ENCODE results near the gene RND2.
A peak's percentile ranks its signal among the peaks of the same experiment; 100 is the strongest.
"Not testable (repeated sequence)": the region's sequence is repeated elsewhere in the genome, so short reads cannot be mapped to it uniquely, and the experiment has no call there.

Gene RND2, protein sequence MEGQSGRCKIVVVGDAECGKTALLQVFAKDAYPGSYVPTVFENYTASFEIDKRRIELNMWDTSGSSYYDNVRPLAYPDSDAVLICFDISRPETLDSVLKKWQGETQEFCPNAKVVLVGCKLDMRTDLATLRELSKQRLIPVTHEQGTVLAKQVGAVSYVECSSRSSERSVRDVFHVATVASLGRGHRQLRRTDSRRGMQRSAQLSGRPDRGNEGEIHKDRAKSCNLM

DNA sequence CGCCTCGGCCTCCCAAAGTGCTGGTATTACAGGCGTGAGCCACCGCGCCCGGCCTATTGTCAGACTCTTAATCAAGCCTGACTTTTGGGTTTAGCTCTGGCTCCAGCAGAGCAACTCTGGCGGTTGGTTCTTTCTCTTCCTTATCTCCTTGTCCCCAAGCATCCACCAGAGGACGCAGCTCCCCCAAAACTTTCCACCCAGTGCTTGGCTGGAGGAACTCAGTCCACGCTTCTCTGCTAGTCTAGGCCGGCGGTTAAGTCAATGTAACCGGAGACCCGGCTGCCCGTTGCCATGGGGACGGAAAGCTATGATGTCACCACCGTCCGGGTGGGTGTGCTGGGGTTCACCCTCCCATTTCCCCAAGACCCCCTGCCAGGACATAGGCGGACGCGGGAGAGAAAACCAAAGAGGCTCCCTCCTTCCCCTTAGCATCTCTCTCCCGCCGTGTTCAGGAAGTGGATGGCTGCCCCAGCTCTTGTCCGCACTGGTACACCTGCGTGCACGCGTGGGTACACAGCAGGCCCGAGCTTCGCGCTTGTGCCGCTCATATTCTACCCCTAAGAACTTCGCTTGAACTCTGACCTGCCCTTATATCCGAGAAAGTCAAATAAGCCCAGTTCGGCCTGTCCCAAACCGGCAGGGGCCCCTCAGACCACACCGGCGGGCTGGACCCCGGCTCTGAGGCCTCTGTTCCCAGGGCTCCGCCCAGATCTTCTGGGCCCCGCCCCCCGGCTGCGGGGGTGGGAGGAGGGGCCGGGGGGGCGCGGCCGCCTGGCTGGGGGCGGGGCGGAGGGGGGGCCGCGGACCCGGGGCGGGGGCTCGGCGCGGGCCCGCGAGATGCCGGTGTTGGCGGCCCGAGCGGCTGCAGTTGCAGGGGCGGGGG lies at the start of gene RND2:
RND2 (plus strand) TSS at position 825 of the 883 bp plus-strand sequence. CDS start 117 bp downstream, outside the sequence.
- Histone ChIP-seq H3K27ac (ENCODE audit: low read depth, low read length) (peak within 1 kb of the TSS; percentile 70), H3K27me3 (ENCODE audit: control insufficient read depth, insufficient read depth, low read length) (no peaks in the 10 kb centered on the region)

DNA sequence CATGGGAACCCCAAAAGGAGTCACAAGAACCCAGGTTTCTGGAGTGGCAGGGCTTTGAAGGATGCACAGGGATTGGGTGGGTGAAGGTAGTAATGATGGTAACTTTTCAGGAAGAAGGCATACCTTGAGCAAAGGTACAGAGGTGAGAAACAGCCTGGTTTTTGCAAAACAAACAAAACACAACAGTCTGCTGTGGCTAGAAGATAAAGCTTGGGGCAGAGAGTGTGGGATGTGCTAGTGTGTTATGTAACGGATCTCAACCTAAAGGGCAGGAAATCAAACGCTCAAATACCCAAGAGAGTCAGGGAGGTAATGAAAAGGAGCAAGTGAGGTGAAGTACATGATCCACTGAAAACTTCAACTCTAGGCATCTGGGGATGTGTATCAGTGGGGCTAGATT lies 49.8 kb upstream of the RND2 start:
- no peak overlapping the region for H3K9ac ChIP-seq (ENCODE audit: low read length)
- peaks cover 7% of the 10 kb centered on the region for H3K4me1 ChIP-seq (ENCODE audit: control insufficient read depth, insufficient read depth, low read length)
- no peak overlapping the region for H3K4me3 ChIP-seq (ENCODE audit: low read length)
- H3K27ac ChIP-seq (ENCODE audit: low read depth, low read length), result no peak overlapping the region
- H3K27me3 ChIP-seq (ENCODE audit: control insufficient read depth, insufficient read depth, low read length), result no peaks in the 10 kb centered on the region
- no peaks in the 10 kb centered on the region for H3K36me3 ChIP-seq (ENCODE audit: control insufficient read depth, insufficient read depth, low read length)

More for the DNA sequence above, at the start of gene RND2:
- Histone ChIP-seq H3K4me1 (ENCODE audit: control insufficient read depth, insufficient read depth, low read length) (peaks cover 6% of the 10 kb centered on the region), H3K9ac (ENCODE audit: low read length) (peak within 1 kb of the TSS; percentile 54), H3K36me3 (ENCODE audit: control insufficient read depth, insufficient read depth, low read length) (no peaks in the 10 kb centered on the region), H3K4me3 (ENCODE audit: low read length) (peak within 1 kb of the TSS; percentile 78)

DNA sequence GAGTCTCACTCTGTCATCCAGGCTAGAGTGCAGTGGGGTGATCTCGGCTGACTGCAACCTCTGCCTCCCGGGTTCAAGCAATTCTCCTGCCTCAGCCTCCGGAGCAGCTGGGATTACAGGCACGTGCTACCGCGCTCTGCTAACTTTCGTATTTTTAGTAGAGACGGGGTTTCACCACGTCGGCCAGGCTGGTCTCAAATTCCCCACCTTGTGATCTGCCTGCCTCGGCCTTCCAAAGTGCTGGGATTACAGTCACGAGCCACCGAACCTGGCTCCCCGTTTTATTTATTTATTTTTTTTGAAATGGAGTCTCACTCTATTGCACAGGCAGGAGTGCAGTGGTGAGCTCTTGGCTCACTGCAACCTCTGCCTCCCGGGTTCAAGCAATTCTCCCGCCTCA lies 49.3 kb upstream of the RND2 start:
- H3K4me1 ChIP-seq (ENCODE audit: control insufficient read depth, insufficient read depth, low read length); H3K4me3 ChIP-seq (ENCODE audit: low read length); H3K27me3 ChIP-seq (ENCODE audit: control insufficient read depth, insufficient read depth, low read length); H3K36me3 ChIP-seq (ENCODE audit: control insufficient read depth, insufficient read depth, low read length); H3K9ac ChIP-seq (ENCODE audit: low read length); H3K27ac ChIP-seq (ENCODE audit: low read depth, low read length): not testable (repeated sequence)

DNA sequence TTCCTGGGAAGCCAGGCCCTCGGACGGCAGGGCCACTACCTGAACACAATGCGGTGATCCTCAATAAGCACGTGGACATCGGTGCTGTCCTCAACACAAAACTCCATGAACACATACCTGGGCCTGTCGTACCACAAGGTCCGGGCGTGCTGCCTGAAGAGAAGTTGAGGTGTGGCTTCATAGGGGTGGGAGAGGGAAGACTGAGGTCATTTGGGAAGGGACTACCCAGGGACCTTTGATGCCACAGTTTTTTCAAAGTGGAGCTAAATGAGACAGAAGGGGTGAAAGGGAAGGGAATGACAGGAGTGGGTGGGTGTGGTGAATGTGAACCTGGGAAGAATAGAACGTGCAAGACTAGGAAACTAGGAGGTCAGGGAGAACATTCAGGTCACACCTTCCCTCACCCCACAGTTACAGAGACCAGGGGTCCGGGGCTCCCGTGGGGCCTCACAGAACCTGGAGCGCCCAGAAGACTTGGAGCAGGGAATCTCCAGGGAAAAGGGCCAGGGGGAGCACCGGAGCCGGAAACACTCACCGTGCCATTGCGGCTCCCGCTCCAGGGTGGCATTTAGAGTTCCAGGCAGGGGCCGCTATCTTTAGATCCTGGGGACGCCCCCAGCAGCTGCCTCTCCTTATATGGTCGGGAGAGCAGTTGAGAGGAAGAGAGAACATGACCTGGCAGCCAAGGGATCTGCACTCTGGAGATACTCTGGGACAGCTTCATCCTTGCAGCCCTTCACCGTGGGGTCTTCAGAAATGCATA lies 45.3 kb upstream of the RND2 start, which contains the start of gene PTGES3L:
PTGES3L (minus strand) TSS at position 570 of the 763 bp plus-strand sequence; CDS start at position 543, 27 bp downstream.
- Histone ChIP-seq H3K4me1 (ENCODE audit: control insufficient read depth, insufficient read depth, low read length) (peaks cover 15% of the 10 kb centered on the region), H3K36me3 (ENCODE audit: control insufficient read depth, insufficient read depth, low read length) (no peaks in the 10 kb centered on the region), H3K4me3 (ENCODE audit: low read length) (peak within 1 kb of the TSS; percentile 72), H3K9ac (ENCODE audit: low read length) (peak within 1 kb of the TSS; percentile 78), H3K27ac (ENCODE audit: low read depth, low read length) (peak within 1 kb of the TSS; percentile 84), H3K27me3 (ENCODE audit: control insufficient read depth, insufficient read depth, low read length) (no peaks in the 10 kb centered on the region)

DNA sequence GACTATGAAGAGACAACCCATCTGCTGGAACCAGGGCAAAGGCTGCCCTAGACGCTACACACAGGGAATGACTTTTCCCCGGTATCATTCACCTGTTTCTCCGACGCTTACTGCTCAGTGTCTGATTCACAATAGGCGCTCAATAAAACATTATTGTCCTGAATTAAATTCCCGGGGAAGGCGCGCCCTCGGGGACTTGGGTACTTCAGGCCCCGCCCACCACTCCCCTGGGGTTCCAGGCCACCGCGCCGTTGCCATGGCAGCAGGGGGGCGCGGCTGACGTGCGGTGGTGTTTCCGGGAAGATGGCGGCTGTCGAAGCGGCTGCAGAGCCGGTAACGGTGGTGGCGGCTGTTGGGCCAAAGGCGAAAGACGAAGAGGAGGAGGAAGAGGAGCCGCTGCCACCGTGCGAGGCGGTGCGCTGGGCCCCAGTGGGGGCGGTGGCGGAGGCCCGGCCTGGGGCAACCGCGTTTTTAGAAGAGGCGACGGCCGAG lies 44.7 kb upstream of the RND2 start, which contains the start of gene RUNDC1:
RUNDC1 (plus strand) TSS at position 292 of the 492 bp plus-strand sequence; CDS start at position 304, 12 bp downstream.
- Histone ChIP-seq H3K9ac (ENCODE audit: low read length) (peak within 1 kb of the TSS; percentile 78), H3K4me1 (ENCODE audit: control insufficient read depth, insufficient read depth, low read length) (peaks cover 15% of the 10 kb centered on the region), H3K27me3 (ENCODE audit: control insufficient read depth, insufficient read depth, low read length) (no peaks in the 10 kb centered on the region), H3K27ac (ENCODE audit: low read depth, low read length) (peak within 1 kb of the TSS; percentile 84), H3K4me3 (ENCODE audit: low read length) (peak within 1 kb of the TSS; percentile 72), H3K36me3 (ENCODE audit: control insufficient read depth, insufficient read depth, low read length) (no peaks in the 10 kb centered on the region)

DNA sequence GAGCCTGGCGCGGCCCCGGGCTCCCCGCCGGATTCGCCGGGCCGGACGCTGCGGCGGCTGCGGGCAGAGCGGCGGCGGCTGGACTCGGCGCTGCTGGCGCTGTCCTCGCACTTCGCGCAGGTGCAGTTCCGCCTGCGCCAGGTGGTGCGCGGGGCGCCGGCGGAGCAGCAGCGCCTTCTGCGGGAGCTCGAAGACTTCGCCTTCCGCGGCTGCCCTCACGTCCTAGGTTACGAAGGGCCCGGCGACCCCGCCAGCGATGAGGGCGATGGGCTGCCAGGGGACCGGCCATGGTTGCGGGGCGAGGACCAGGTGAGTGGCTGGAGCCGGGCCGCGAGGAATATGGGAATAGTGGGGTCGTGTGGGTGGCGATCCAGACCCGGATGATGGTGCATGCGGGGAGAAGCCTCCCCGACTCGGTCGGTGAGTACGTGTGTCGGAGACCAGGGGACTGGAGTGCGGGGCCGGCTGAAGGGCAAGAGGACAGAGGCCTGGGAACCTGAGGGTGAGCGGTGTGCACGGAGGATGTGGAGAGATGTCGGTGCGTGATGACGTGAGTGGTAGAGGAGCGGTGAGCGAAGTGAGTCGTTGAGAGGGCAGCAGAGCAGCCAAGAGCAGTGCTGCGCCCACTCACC lies 44.1 kb upstream of the RND2 start:
- Histone ChIP-seq H3K4me3 (ENCODE audit: low read length) (peak overlapping the region; percentile 72), H3K4me1 (ENCODE audit: control insufficient read depth, insufficient read depth, low read length) (peaks cover 15% of the 10 kb centered on the region), H3K27me3 (ENCODE audit: control insufficient read depth, insufficient read depth, low read length) (no peaks in the 10 kb centered on the region), H3K36me3 (ENCODE audit: control insufficient read depth, insufficient read depth, low read length) (no peaks in the 10 kb centered on the region), H3K9ac (ENCODE audit: low read length) (peak overlapping the region; percentile 78), H3K27ac (ENCODE audit: low read depth, low read length) (peak overlapping the region; percentile 84)

DNA sequence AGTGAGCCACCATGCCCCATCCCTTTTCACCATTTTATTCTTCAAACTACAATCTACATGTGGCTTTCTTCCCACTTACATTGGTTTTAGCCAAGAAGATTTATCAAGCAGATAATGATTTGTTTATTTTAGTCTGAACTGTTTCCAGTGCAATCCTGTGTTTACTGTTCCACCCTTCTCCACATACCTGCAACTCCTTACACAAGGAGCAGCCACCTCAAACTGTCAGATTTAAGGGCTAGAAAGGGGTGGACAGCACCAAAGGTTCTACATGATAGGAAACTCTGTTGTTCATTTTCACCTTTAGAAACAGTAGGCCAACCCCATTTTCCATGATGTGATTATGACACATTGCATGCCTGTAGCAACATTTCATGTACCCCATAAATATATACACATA lies 42.8 kb upstream of the RND2 start:
- Histone ChIP-seq H3K27ac (ENCODE audit: low read depth, low read length) (no peak overlapping the region), H3K36me3 (ENCODE audit: control insufficient read depth, insufficient read depth, low read length) (peaks cover 2% of the 10 kb centered on the region), H3K4me3 (ENCODE audit: low read length) (no peak overlapping the region), H3K4me1 (ENCODE audit: control insufficient read depth, insufficient read depth, low read length) (peaks cover 15% of the 10 kb centered on the region), H3K9ac (ENCODE audit: low read length) (no peak overlapping the region), H3K27me3 (ENCODE audit: control insufficient read depth, insufficient read depth, low read length) (no peaks in the 10 kb centered on the region)

DNA sequence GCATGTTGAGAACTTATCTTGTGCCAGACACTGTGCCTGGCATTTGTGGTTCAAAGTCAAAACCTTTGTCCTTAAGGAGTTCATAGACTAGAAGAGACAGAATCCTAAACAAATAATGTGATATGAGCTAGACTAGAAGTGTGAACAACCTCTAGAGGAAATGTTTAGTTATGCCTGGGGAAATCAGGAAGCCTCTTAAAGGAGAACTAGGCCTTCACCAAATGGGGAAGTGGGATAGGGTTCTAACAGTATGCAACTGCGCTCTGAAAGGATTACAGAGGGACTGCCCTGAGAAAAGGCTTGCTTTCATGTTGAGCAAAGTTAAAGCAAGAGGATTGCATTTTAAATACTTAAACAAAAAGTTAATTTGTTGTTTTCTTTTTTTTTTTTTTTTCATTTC lies 39.8 kb upstream of the RND2 start:
- H3K27me3 ChIP-seq (ENCODE audit: control insufficient read depth, insufficient read depth, low read length), result no peaks in the 10 kb centered on the region
- no peak overlapping the region for H3K27ac ChIP-seq (ENCODE audit: low read depth, low read length)
- H3K4me3 ChIP-seq (ENCODE audit: low read length), result no peak overlapping the region
- peaks cover 12% of the 10 kb centered on the region for H3K36me3 ChIP-seq (ENCODE audit: control insufficient read depth, insufficient read depth, low read length)
- no peak overlapping the region for H3K9ac ChIP-seq (ENCODE audit: low read length)
- peaks cover 8% of the 10 kb centered on the region for H3K4me1 ChIP-seq (ENCODE audit: control insufficient read depth, insufficient read depth, low read length)

DNA sequence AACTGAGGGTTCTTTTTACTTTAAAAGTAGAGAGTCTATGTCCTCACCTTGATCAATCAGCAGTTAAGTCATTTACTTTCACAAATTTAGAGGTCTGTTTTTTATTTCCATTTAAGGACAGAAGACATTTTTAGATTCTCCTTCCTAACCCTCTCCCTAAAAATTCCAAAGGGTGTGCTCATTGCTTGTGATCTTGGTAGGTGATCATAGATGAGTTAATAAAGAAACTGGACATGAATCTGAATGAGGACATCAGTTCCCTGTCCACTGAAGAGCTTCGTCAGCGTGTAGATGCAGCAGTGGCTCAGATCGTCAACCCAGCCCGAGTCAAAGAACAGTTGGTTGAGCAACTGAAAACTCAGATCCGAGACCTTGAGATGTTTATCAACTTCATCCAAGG lies 35.9 kb upstream of the RND2 start:
- H3K4me3 ChIP-seq (ENCODE audit: low read length), result no peak overlapping the region

DNA sequence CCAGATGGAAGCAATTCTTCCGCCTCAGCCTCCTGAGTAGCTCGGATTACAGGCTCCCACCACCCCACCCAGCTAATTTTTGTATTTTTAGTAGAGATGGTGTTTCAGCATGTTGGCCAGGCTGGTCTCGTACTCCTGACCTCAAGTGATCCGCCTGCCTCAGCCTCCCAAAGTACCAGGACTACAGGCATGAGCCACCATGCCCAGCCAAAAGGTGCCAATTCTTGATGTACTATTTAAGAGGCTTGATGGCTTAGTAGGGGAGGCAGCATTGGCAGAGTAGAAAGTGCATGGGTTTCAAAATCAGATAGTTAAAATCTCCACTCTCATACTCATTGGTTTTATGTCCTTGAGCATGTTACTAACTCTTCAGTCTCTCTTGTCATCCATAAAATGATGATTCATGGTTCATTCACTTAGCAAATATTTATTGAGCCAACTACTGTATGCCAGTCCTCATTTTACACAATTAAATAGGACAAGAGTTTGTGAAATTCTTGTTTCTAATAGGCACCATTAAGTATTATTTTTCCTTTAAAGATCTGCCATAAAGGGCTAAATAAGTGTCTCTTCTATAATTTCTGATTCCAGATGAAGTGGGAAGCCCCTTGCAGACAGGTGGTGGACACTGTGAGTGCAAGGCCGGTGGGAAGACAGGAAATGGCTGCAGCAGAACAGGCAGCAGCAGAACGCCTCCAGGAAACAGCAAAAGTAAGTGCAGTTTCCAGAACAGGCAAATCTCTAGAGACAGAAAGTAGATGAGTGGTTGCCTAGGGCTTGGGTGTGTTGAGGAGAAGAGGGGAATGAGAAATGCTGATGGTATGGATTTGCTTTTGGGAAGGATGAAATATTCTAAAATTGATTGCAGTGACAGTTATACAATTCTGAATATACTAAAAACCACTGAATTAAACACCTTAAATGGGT lies 35.0 kb upstream of the RND2 start:
- H3K27me3 ChIP-seq (ENCODE audit: control insufficient read depth, insufficient read depth, low read length), result no peaks in the 10 kb centered on the region
- no peaks in the 10 kb centered on the region for H3K4me1 ChIP-seq (ENCODE audit: control insufficient read depth, insufficient read depth, low read length)
- H3K4me3 ChIP-seq (ENCODE audit: low read length), result no peak overlapping the region
- H3K27ac ChIP-seq (ENCODE audit: low read depth, low read length), result no peak overlapping the region
- H3K36me3 ChIP-seq (ENCODE audit: control insufficient read depth, insufficient read depth, low read length), result peaks cover 34% of the 10 kb centered on the region
- H3K9ac ChIP-seq (ENCODE audit: low read length), result no peak overlapping the region

More for the DNA sequence above, 35.9 kb upstream of the RND2 start:
- Histone ChIP-seq H3K27ac (ENCODE audit: low read depth, low read length) (no peak overlapping the region), H3K4me1 (ENCODE audit: control insufficient read depth, insufficient read depth, low read length) (no peaks in the 10 kb centered on the region), H3K27me3 (ENCODE audit: control insufficient read depth, insufficient read depth, low read length) (no peaks in the 10 kb centered on the region), H3K9ac (ENCODE audit: low read length) (no peak overlapping the region), H3K36me3 (ENCODE audit: control insufficient read depth, insufficient read depth, low read length) (peaks cover 34% of the 10 kb centered on the region)

DNA sequence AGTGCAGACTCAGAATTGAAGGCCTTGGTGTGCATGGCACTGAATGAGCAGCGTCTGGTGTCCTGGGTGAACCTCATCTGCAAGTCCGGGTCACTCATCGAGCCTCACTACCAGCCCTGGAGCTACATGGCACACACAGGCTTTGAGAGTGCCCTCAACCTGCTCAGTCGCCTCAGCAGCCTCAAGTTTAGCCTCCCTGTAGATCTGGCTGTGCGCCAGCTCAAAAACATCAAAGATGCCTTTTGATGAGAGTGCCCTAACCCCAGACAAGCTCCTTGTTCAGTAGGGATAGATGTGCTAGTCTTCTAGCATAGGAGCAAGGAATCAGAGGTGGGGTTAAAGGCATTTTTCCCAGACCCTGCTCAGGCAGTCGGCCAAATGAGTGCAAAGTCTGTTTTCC lies 33.6 kb upstream of the RND2 start:
- peaks cover 34% of the 10 kb centered on the region for H3K36me3 ChIP-seq (ENCODE audit: control insufficient read depth, insufficient read depth, low read length)
- H3K27me3 ChIP-seq (ENCODE audit: control insufficient read depth, insufficient read depth, low read length), result no peaks in the 10 kb centered on the region
- H3K27ac ChIP-seq (ENCODE audit: low read depth, low read length), result no peak overlapping the region
- no peaks in the 10 kb centered on the region for H3K4me1 ChIP-seq (ENCODE audit: control insufficient read depth, insufficient read depth, low read length)
- no peak overlapping the region for H3K9ac ChIP-seq (ENCODE audit: low read length)
- no peak overlapping the region for H3K4me3 ChIP-seq (ENCODE audit: low read length)

Data from rectal smooth muscle tissue (tissue), 1 donor.